CD1c-positive myeloid dendritic cell (primary cell): Measurements from ENCODE around the gene ABTB2.

ENCODE experiments used
- DNase-seq: peaks from one replicate; pipeline ENCODE4 v3.0.0-alpha.2; 2016; ENCODE audit errors: extremely low spot score

ABTB2 gene

DNA sequence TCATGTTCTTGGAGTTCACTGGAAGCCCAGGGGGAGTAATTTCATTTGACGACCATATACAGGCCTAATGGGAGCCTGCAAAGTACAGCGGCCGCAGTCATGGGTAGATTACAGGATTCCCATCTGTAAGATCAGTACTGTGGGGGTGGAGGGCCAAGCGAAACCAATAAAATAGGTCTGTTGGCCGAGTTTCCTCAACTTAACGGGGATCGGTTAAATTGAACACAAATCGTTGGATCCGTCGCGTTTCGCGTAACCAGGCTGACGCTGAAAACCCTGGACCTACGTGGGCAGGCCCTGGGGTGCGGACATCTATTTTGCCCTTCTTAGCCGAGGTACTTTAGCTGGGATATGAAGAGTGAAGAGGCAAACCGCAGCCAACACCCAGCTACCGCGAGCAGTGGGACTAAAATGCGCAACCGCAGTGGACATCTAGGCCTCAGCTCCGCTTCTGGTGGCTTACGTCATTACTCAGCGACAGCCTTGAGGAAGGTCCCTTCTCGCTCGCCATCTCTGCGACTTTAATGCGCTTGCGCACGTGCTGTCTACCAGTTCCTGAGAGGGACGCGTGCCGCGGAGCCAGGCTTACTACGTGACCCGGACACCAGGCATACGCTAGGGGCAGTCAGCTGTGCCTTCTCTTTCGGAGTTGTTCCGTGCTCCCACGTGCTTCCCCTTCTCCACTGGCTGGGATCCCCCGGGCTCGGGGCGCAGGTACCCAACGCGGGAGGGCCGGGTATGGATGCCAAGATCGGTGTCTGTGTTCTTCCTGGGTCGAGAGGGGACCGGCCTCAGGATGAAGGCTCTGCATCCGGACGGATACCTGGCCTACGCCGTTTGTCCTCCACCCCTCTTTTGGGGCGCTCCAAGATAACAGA is 252.5 kb downstream of the ABTB2 start, which contains the start of gene NAT10:
Gene NAT10 (plus strand): TSS at position 551 of the 878 bp plus-strand sequence. CDS start 2,597 bp downstream, outside the sequence.
- DNase-seq = peak; percentile 100

DNA sequence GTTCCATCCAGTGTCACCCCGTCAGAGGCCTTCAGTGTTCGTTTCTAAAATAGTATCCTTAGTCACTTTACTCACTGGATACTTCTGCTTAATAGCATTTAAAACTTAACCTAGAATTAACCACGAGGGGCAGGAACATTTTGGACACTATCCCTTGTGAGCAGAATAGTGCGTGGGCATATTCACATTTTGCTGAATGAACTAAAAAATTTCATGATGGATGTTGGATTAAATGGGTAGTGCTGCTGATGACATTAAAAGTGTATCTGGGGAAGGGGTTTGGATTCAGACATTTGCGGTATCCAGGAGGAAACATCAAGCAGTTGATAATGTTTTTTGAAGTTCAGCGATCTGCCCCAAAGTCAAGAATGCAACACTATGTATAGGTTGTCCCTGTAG is 253.1 kb downstream of the ABTB2 start:
- no peak for DNase-seq
